GM12878 (cell line): ENCODE results near the gene PROSER3. TPM values are rescaled to one million over a fixed set of nuclear protein-coding genes. Genes with fewer than 3 reads are reported as not detected.

Experiments used
- ATAC-seq: fragments of 200-7000 bp; cut with Tn5 transposase; 3 replicates; pipeline ENCODE4 v1.9.1; 2020; ENCODE audit warnings: mild to moderate bottlenecking, moderate library complexity
- BruUV-seq: library from RNA; stranded (reverse); fragments of 400-500 nt; replicated peaks from 2 replicates; lab custom pipeline; 2021; lab: Mats Ljungman, UMichigan
- CTCF ChIA-PET: fragments of 300-600 bp; sonication (Branson Sonifier 250); formaldehyde crosslinking; extraction: SDS; loops from one replicate; lab custom pipeline; 2021; ENCODE audit warnings: inconsistent platforms; lab: Yijun Ruan, JAX
- POLR2A ChIA-PET: fragments of 350-600 bp; formaldehyde crosslinking; extraction: SDS; loops from one replicate; lab custom pipeline; 2021; ENCODE audit warnings: inconsistent platforms; lab: Charles Lee
- RAD21 ChIA-PET: fragments of 300-600 bp; sonication (Branson Sonifier 250); formaldehyde crosslinking; loops from one replicate; lab custom pipeline; 2023; ENCODE audit warnings: antibody characterized with exemption; ENCODE audit not compliant: unreplicated experiment; lab: Charles Lee
- SMC1A ChIA-PET: fragments of 300-600 bp; sonication (Branson Sonifier 250); formaldehyde crosslinking; loops from one replicate; lab custom pipeline; 2023; ENCODE audit not compliant: unreplicated experiment, uncharacterized antibody; lab: Charles Lee
- DNase-seq: peaks from one replicate; pipeline ENCODE4 v3.0.0-alpha.2; 2011; ENCODE audit warnings: low read depth, low spot score
- FAIRE-seq: peaks from 3 replicates; lab custom pipeline; 2011; peaks lifted over from hg19 to GRCh38; lab: Jason Lieb, UNC
- H2AFZ ChIP-seq: 2 replicates; pipeline ENCODE4 v1.6.0; 2011; ENCODE audit warnings: low read depth, low read length, control low read depth; ENCODE audit not compliant: control insufficient read depth
- H3K27ac ChIP-seq: 2 replicates; pipeline ENCODE4 v1.5.1; 2011; ENCODE audit warnings: control low read depth; ENCODE audit not compliant: control insufficient read depth, insufficient read depth
- H3K27me3 ChIP-seq, 2 experiments: replicated peaks in 1 of 2; 2 replicates each; pipeline versions ENCODE4 v1.6.0 to v1.6.1; 2011; ENCODE audit warnings: low read length in 1 of 2; ENCODE audit not compliant: control insufficient read depth in 2 of 2, insufficient read depth in 2 of 2
- H3K36me3 ChIP-seq, 2 experiments: 2 replicates each; pipeline ENCODE4 v1.5.1; 2011; ENCODE audit warnings: low read length in 1 of 2; ENCODE audit not compliant: control insufficient read depth in 2 of 2, insufficient read depth in 2 of 2
- H3K4me1 ChIP-seq: 2 replicates; pipeline ENCODE4 v1.6.1; 2011; ENCODE audit warnings: mild to moderate bottlenecking, low read length, moderate library complexity, mixed read lengths; ENCODE audit not compliant: control insufficient read depth, insufficient read depth
- H3K4me2 ChIP-seq: 2 replicates; pipeline ENCODE4 v1.6.0; 2011; ENCODE audit warnings: control low read depth; ENCODE audit not compliant: control insufficient read depth, insufficient read depth
- H3K4me3 ChIP-seq: fragments of 200-600 bp; sonication (generic); 2 replicates; pipeline ENCODE4 v1.5.1; 2016
- H3K79me2 ChIP-seq: 2 replicates; pipeline ENCODE4 v1.6.0; 2011; ENCODE audit warnings: low read length; ENCODE audit not compliant: control insufficient read depth, insufficient read depth
- H3K9ac ChIP-seq: 2 replicates; pipeline ENCODE4 v1.8.0; 2011; ENCODE audit warnings: low read length, control low read depth, mixed read lengths; ENCODE audit not compliant: control insufficient read depth, insufficient read depth
- H3K9me3 ChIP-seq: replicated peaks from 3 replicates; pipeline ENCODE4 v1.5.1; 2011; ENCODE audit warnings: mild to moderate bottlenecking, low read length; ENCODE audit not compliant: control insufficient read depth, insufficient read depth
- H4K20me1 ChIP-seq: 2 replicates; pipeline ENCODE4 v1.6.0; 2011; ENCODE audit not compliant: control insufficient read depth, insufficient read depth
- SMAD1 ChIP-seq: fragments of 450-650 bp; IDR thresholded peaks from 2 replicates; pipeline ENCODE4 v1.6.1; 2018; ENCODE audit warnings: mild to moderate bottlenecking, low read depth; ENCODE audit not compliant: partially characterized antibody
- WGBS: methylation state at CpG from one replicate; pipeline ENCODE4 v1.1.6; 2016; ENCODE audit warnings: low lambda C conversion rate; ENCODE audit not compliant: insufficient replicate concordance, insufficient coverage; ENCODE audit errors: missing lambda C conversion rate; 5-methylcytosine and 5-hydroxymethylcytosine counted together
- in situ Hi-C: fragments of 300-500 bp; cut with MboI; formaldehyde crosslinking; loops from 9 replicates; pipeline ENCODE4 v1.14.3; 2018; ENCODE audit warnings: mixed read lengths
- intact Hi-C: fragments of 100-400 bp; cut with micrococcal nuclease; formaldehyde crosslinking; loops from one replicate; pipeline ENCODE4 v1.14.2; 2022; ENCODE audit not compliant: unreplicated experiment
- polyA plus RNA-seq, 11 experiments: library from polyadenylated mRNA; depleted of rRNA in 4 of 11; unstranded in 6 of 11; stranded (reverse) in 5 of 11; fragments of >200 nt; fragmentation: Nextera tagmentation in 4 of 11; fragmentation: Illumina TruSeq in 1 of 11; extraction: Ambion mirVana in 4 of 11; extraction: Trizol in 1 of 11; gene quantifications; 1 replicate in 1 of 11; 2 replicates in 10 of 11; pipeline versions ENCODE4 v1.2.1 to v1.2.3, GENCODE V29; 2011 to 2016; ENCODE audit warnings: inconsistent platforms in 2 of 11, missing spikeins in 2 of 11, low read depth in 1 of 11
- total RNA-seq, 4 experiments: library from RNA; depleted of rRNA in 3 of 4; stranded (reverse); fragments of >200 nt in 3 of 4; fragmentation: Illumina TruSeq in 1 of 4; extraction: Trizol in 1 of 4; gene quantifications; 2 replicates each; pipeline versions ENCODE4 v1.2.1 to v1.2.3, GENCODE V29; 2013 to 2021
- TF ChIP-seq, protein P1 (sequence below): IDR thresholded peaks from 2 replicates; pipeline ENCODE4 v1.6.1; 2011; ENCODE audit warnings: borderline replicate concordance, low read depth, mild to moderate bottlenecking, moderate library complexity, low read length; ENCODE audit not compliant: insufficient read depth, poor library complexity, severe bottlenecking
- TF ChIP-seq, protein P2 (sequence below): fragments of 450-650 bp; IDR thresholded peaks from 2 replicates; pipeline ENCODE4 v1.6.1; 2017; ENCODE audit warnings: mild to moderate bottlenecking, moderate library complexity

PROSER3 gene
- total and polyA plus RNA-seq, 10 of the 15 experiments (the other 5 are each of a cell fraction or from before 2014, with no cell fraction given): 0.85 to 25.1 (median 9.6) TPM

DNA sequence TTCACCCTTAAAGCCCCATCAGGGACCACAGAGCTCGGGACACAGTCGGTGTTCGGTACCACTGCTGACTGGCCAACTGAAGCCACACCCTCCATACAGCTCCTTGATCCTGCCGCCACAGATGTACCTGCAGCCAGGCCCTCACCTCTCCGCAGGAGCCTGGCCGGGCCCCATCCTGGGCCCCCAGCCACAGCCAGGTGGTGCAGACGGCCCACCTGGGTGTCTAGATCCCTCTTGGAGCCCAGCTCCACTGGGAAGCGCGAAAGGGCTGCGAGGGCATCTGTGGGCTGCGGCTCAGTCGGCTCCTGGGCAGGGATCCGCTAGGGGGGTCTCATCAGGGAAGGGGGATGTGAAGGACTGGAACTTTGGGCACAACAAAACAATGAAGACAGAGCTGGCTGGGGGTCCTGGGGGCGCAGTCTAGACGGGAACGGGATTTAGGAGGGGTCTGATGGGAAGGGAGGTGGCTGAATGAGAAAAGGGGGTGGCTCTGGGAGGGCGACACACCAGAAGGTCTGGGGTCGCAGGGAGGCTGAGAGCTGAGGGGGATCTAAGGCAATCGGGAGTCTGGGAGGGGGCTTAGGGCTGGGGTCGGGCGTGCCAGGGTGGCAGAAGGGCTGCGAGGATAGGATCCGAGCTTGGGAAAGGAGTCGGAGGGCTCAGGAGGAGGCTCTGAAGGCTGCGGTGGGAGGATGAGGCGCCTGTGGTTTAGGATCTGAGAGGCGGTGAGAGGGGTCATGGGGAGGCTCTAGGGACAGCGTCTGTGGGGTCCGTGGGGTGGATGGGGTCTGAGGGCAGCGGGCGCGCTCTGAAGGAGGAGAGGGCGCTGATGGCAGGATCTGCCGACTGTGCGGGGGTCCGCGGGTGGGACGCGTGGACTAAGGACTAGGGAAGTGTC is 38.9 kb downstream of the PROSER3 start:
- peaks cover 0 to 2% of the 10 kb centered on the region in 2 experiments; a peak in 1 of 4 replicates for H3K27me3 ChIP-seq
- in situ Hi-C loops (no loop called here), intact Hi-C loops (no loop called here)
- H2AFZ ChIP-seq: no peak overlapping the region
- no peaks in the 10 kb centered on the region for H3K4me1 ChIP-seq
- H4K20me1 ChIP-seq: no peaks in the 10 kb centered on the region
- H3K4me3 ChIP-seq: no peak overlapping the region
- no peak overlapping the region for H3K27ac ChIP-seq
- SMC1A ChIA-PET: no interaction called here
- FAIRE-seq (no peak), ATAC-seq (no peak), DNase-seq (no peak)
- H3K9me3 ChIP-seq: no peaks in the 10 kb centered on the region
- POLR2A ChIA-PET: no interaction called here
- no peak overlapping the region for H3K9ac ChIP-seq
- CTCF ChIA-PET: no interaction called here
- TF ChIP-seq, protein P1, sequence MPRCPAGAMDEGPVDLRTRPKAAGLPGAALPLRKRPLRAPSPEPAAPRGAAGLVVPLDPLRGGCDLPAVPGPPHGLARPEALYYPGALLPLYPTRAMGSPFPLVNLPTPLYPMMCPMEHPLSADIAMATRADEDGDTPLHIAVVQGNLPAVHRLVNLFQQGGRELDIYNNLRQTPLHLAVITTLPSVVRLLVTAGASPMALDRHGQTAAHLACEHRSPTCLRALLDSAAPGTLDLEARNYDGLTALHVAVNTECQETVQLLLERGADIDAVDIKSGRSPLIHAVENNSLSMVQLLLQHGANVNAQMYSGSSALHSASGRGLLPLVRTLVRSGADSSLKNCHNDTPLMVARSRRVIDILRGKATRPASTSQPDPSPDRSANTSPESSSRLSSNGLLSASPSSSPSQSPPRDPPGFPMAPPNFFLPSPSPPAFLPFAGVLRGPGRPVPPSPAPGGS: no peak
- TF ChIP-seq, protein P2, sequence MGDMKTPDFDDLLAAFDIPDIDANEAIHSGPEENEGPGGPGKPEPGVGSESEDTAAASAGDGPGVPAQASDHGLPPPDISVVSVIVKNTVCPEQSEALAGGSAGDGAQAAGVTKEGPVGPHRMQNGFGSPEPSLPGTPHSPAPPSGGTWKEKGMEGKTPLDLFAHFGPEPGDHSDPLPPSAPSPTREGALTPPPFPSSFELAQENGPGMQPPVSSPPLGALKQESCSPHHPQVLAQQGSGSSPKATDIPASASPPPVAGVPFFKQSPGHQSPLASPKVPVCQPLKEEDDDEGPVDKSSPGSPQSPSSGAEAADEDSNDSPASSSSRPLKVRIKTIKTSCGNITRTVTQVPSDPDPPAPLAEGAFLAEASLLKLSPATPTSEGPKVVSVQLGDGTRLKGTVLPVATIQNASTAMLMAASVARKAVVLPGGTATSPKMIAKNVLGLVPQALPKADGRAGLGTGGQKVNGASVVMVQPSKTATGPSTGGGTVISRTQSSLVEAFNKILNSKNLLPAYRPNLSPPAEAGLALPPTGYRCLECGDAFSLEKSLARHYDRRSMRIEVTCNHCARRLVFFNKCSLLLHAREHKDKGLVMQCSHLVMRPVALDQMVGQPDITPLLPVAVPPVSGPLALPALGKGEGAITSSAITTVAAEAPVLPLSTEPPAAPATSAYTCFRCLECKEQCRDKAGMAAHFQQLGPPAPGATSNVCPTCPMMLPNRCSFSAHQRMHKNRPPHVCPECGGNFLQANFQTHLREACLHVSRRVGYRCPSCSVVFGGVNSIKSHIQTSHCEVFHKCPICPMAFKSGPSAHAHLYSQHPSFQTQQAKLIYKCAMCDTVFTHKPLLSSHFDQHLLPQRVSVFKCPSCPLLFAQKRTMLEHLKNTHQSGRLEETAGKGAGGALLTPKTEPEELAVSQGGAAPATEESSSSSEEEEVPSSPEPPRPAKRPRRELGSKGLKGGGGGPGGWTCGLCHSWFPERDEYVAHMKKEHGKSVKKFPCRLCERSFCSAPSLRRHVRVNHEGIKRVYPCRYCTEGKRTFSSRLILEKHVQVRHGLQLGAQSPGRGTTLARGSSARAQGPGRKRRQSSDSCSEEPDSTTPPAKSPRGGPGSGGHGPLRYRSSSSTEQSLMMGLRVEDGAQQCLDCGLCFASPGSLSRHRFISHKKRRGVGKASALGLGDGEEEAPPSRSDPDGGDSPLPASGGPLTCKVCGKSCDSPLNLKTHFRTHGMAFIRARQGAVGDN: no peak
- no peak for TF ChIP-seq SMAD1
- H3K79me2 ChIP-seq: no peaks in the 10 kb centered on the region
- RAD21 ChIA-PET: no interaction called here
- no peaks in the 10 kb centered on the region for H3K36me3 ChIP-seq
- BruUV-seq: no TSS peak
- WGBS: 33% methylated on average over 30 of the region's 39 CpGs
- no peak overlapping the region for H3K4me2 ChIP-seq
